Mucosa of rectum (tissue), 2 donors: ENCODE data around the gene UBAP1.
"Not testable (repeated sequence)": the region's sequence is repeated elsewhere in the genome, so short reads cannot be mapped to it uniquely, and the experiment has no call there.

Experiments used
- H3K27ac ChIP-seq, 2 donors: one replicate each; pipeline ENCODE4 v1.7.0; 2013; ENCODE audit warnings: inconsistent platforms in 2 of 2, low read depth in 2 of 2, low read length in 2 of 2
- H3K27me3 ChIP-seq, 2 donors: one replicate each; pipeline ENCODE4 v1.7.0; 2013; ENCODE audit warnings: low read length in 2 of 2; ENCODE audit not compliant: control insufficient read depth in 2 of 2, insufficient read depth in 2 of 2
- H3K36me3 ChIP-seq, 2 donors: one replicate each; pipeline ENCODE4 v1.7.0; 2013; ENCODE audit warnings: low read length in 2 of 2; ENCODE audit not compliant: control insufficient read depth in 2 of 2, insufficient read depth in 2 of 2
- H3K4me1 ChIP-seq, 2 donors: one replicate each; pipeline ENCODE4 v1.7.0; 2013; ENCODE audit warnings: low read length in 2 of 2, mild to moderate bottlenecking in 1 of 2; ENCODE audit not compliant: control insufficient read depth in 2 of 2, insufficient read depth in 2 of 2
- H3K4me3 ChIP-seq, 2 donors: one replicate each; pipeline ENCODE4 v1.7.0; 2013; ENCODE audit warnings: low read length in 2 of 2
- H3K9ac ChIP-seq, 2 donors: one replicate each; pipeline ENCODE4 v1.7.0; 2013; ENCODE audit warnings: low read length in 2 of 2, low read depth in 1 of 2, mild to moderate bottlenecking in 1 of 2
- H3K9me3 ChIP-seq, 2 donors: one replicate each; pipeline ENCODE4 v1.7.0; 2013; ENCODE audit warnings: low read length in 2 of 2; ENCODE audit not compliant: control insufficient read depth in 2 of 2
- donor health status: healthy.
- donor health status: Normal muscosa, but diverticular disease.

Gene UBAP1

GRCh38 chr9:34200092-34200491 lies 21.2 kb downstream of the UBAP1 start:
- H3K4me3 ChIP-seq: no peak overlapping the region
- peaks cover 0 to 2% of the 10 kb centered on the region in 2 donors for H3K4me1 ChIP-seq

DNA sequence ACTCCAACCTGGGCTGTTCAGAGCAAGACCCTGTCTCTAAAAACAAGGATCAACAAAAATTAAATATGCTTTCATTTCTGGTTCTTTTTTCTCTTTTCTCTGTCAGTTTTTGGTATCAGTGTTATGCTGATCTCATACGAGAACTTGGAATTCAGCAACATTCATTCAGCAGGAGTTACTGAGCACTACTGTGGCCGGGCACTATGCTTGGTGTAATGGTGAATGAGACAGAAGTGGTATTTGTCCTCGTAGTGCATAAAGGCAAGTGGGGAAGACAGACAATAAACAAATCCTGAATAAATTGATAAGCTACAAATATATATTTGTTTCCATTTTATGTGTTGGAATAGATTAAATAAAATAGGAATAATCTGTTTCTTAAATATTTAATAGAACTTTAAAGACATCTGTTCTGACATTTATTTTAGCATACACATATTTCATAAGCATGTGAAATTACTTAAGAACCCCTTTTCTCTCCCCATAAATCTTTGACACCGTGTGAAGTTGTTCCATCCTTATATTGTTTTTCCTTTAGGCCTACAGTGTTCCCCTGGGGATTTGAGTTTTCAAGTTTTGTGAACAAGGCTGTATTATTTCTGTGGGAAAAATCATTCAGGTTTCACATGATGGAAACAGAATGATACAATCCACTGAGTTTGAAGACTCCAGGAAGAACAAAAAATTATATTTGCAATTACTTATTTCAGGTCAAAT lies 24.6 kb downstream of the UBAP1 start:
- H3K4me3 ChIP-seq: no peak overlapping the region
- H3K27me3 ChIP-seq: no peaks in the 10 kb centered on the region
- peaks cover 0 to 2% of the 10 kb centered on the region in 2 donors for H3K4me1 ChIP-seq
- peaks cover 4 to 9% of the 10 kb centered on the region in 2 donors for H3K36me3 ChIP-seq
- H3K9ac ChIP-seq: no peak overlapping the region
- H3K27ac ChIP-seq: no peak overlapping the region
- no peaks in the 10 kb centered on the region for H3K9me3 ChIP-seq

More at GRCh38 chr9:34200092-34200491, 21.2 kb downstream of the UBAP1 start:
- H3K36me3 ChIP-seq: peaks cover 4 to 11% of the 10 kb centered on the region in 2 donors
- no peak overlapping the region for H3K27ac ChIP-seq
- H3K9me3 ChIP-seq: no peaks in the 10 kb centered on the region
- no peaks in the 10 kb centered on the region for H3K27me3 ChIP-seq
- no peak overlapping the region for H3K9ac ChIP-seq

DNA sequence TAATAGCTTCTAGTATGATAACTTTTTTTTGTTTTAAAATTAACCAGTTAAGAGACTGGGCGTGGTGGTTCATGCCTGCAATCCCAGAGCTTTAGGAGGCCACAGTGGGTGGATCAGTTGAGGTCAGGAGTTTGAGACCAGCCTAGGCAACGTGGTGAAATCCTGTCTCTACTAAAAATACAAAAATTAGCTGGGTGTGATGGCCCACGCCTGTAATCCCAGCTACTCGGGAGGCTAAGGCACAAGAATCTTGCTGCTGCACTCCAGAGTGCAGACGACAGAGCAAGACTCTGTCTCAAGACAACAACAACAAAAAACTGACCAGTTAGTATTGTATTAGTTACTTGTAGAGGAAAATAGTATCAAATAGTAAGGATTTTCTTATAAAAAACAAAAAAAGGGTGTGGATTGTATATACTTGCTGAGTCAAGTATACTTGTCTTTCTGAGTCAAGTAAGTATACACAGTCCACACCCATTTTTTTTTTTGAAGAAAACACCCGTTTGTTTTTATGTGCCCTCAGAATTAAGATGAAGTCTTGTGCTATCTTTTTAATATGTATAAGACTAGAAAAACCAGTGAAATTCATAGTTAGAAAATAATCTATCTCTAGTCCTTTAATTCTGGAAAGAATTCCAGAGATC lies 25.3 kb downstream of the UBAP1 start:
- Histone ChIP-seq H3K4me1 (peaks cover 0 to 2% of the 10 kb centered on the region in 2 donors), H3K9me3 (no peaks in the 10 kb centered on the region), H3K27ac (no peak overlapping the region)

GRCh38 chr9:34205102-34205501 lies 26.3 kb downstream of the UBAP1 start:
- Histone ChIP-seq H3K36me3 (peaks cover 4 to 9% of the 10 kb centered on the region in 2 donors), H3K27ac (no peak overlapping the region), H3K9ac (no peak overlapping the region), H3K9me3 (no peaks in the 10 kb centered on the region), H3K27me3 (no peaks in the 10 kb centered on the region), H3K4me1 (peaks cover 0 to 2% of the 10 kb centered on the region in 2 donors), H3K4me3 (no peak overlapping the region)

More for the DNA sequence above, 25.3 kb downstream of the UBAP1 start:
- Histone ChIP-seq H3K9ac (no peak overlapping the region), H3K36me3 (peaks cover 4 to 9% of the 10 kb centered on the region in 2 donors), H3K27me3 (no peaks in the 10 kb centered on the region), H3K4me3 (no peak overlapping the region)

- H3K27ac ChIP-seq: no peak overlapping the region
- H3K9me3 ChIP-seq: no peaks in the 10 kb centered on the region
- peaks cover 0 to 2% of the 10 kb centered on the region in 2 donors for H3K4me1 ChIP-seq
- H3K4me3 ChIP-seq: no peak overlapping the region
- H3K9ac ChIP-seq: no peak overlapping the region
- no peaks in the 10 kb centered on the region for H3K27me3 ChIP-seq
- H3K36me3 ChIP-seq: peaks cover 3 to 4% of the 10 kb centered on the region in 2 donors
Measured at GRCh38 chr9:34206561-34206960, 27.7 kb downstream of the UBAP1 start.

GRCh38 chr9:34211395-34211794 lies 32.6 kb downstream of the UBAP1 start:
- Histone ChIP-seq H3K36me3 (no peaks in the 10 kb centered on the region), H3K9me3 (no peaks in the 10 kb centered on the region), H3K9ac (no peak overlapping the region), H3K4me1 (no peaks in the 10 kb centered on the region), H3K27me3 (no peaks in the 10 kb centered on the region), H3K27ac (no peak overlapping the region), H3K4me3 (no peak overlapping the region)

DNA sequence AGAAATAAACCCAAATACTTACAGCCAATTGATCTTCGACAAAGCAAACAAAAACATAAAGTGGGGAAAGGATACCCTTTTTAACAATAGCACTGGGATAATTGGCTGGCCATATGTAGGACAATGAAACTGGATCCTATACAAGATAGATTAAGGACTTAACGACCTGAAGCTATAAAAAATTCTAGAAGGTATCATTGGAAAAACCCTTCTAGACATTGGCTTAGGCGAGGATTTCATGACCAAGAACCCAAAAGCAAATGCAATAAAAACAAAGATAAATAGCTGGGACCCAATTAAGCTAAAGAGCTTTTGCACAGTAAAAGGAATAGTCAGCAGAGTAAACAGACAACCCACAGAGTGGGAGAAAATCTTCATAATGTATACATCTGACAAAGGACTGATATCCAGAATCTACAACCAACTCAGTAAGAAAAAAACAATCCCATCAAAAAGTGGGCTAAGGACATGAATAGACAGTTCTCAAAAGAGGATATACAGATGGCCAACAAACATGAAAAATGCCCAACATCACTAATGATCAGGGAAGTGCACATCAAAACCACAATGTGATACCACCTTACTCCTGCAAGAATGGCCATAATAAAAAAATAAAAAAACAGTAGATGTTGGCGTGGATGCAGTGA lies 35.6 kb downstream of the UBAP1 start:
- H3K27me3 ChIP-seq, H3K27ac ChIP-seq, H3K9me3 ChIP-seq, H3K4me1 ChIP-seq, H3K36me3 ChIP-seq, H3K4me3 ChIP-seq, H3K9ac ChIP-seq: not testable (repeated sequence)

DNA sequence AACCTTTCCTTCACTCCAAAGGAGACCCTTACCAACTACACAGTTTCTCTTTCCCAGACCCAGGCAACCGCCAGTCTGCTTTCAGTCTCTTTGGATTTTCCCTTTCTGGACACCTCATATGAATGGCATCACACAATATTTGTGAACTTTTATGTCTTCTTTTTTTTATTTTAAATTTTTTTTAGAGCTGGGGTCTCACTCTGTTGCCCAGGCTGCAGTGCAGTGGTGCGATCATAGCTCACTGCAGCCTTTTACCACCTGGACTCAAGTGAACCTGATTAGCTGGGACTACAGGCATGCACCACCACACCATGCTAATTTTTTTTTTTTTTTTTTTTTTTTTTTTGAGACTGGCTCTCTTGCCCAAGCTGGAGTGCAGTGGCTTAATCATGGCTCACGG lies 37.5 kb downstream of the UBAP1 start:
- no peak overlapping the region for H3K9ac ChIP-seq
- no peak overlapping the region for H3K4me3 ChIP-seq
- H3K27ac ChIP-seq: no peak overlapping the region
- no peaks in the 10 kb centered on the region for H3K36me3 ChIP-seq
- no peaks in the 10 kb centered on the region for H3K9me3 ChIP-seq
- no peaks in the 10 kb centered on the region for H3K4me1 ChIP-seq
- no peaks in the 10 kb centered on the region for H3K27me3 ChIP-seq

GRCh38 chr9:34217015-34217414 lies 38.2 kb downstream of the UBAP1 start:
- not testable (repeated sequence) for H3K4me3 ChIP-seq, H3K27me3 ChIP-seq

DNA sequence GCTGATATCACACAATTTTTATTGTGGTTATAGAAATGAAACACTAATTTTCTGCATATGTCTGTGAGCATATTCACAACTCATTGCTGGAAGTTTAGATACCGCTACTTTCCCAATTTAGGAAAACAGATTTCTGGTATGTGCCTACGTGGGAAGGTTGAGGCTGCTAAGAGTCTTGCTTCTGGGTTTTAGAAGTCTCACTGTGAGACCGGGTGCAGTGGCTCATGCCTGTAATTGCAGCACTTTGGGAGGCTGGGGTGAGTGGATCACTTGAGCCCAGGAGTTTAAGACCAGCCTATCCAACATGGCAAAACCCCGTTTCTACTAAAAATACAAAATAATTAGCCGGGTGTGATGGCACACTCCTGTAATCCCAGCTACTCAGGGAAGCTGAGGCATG lies 39.6 kb downstream of the UBAP1 start:
- Histone ChIP-seq H3K4me1 (no peaks in the 10 kb centered on the region), H3K4me3 (no peak overlapping the region), H3K36me3 (no peaks in the 10 kb centered on the region), H3K27me3 (no peaks in the 10 kb centered on the region), H3K9ac (no peak overlapping the region), H3K27ac (no peak overlapping the region), H3K9me3 (no peaks in the 10 kb centered on the region)

More at GRCh38 chr9:34217015-34217414, 38.2 kb downstream of the UBAP1 start:
- H3K4me1 ChIP-seq, H3K9ac ChIP-seq, H3K9me3 ChIP-seq, H3K36me3 ChIP-seq, H3K27ac ChIP-seq: not testable (repeated sequence)
